H4 (cell line): ENCODE measurements around the gene FOXA3. TPM values are rescaled to one million over a fixed set of nuclear protein-coding genes. Genes with fewer than 3 reads are reported as not detected.
"Not testable (repeated sequence)": the region's sequence is repeated elsewhere in the genome, so short reads cannot be mapped to it uniquely, and the experiment has no call there.

ENCODE experiments used
- DNase-seq: peaks from one replicate; pipeline ENCODE4 v3.0.0-alpha.2; 2015; ENCODE audit warnings: low spot score
- total RNA-seq: library from RNA; depleted of rRNA; stranded (reverse); fragments of >200 nt; shearing (Covaris generic); gene quantifications from 2 replicates; pipeline ENCODE4 v1.2.3, GENCODE V29; 2014

The FOXA3 gene
- total RNA-seq, 1 experiment from 2014 or later: 0.31 TPM

DNA sequence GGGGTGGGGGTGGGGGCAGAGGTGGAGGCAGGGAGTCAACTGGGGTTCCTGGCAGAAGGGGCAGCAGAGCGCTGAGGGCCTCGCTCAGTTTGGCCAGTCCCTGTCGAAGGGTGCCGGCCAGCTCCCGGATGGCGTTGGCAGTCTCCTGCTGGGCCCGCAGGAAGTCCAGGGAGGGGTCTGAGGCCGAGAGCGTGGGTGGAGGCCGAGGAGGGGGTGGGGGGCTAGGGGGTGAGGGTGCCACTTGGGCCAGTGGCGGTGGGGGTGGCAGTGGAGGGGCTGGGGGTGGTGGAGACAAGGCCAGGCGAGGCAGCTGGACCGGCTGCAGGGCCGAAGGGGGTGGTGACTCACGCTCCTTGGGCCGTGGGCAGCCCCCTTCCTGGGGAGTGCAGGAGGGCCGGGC, 26.8 kb downstream of the FOXA3 start:
- no peak for DNase-seq

DNA sequence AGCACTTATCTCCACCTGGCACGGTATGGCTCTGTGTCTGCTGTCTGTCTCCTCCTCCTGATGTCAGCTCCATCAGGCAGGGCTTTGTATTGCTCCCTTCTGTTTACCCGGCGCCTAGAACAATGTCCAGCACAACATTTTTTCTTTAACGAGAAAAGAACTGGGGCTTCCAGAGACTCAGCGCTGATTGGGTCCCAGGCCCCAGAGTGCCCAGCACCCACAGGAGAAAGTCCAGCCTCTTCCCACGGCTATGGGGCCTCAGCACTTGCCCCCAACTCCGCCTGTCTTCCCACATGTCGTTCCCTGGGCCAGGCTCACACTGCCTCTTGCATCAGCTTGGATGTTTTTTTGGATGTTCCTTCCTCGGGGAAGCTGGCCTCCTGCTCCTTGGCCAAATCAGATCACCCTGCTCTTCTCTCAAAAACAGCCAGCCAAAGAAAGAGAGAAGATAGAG, 31.4 kb downstream of the FOXA3 start:
- DNase-seq: no peak

DNA sequence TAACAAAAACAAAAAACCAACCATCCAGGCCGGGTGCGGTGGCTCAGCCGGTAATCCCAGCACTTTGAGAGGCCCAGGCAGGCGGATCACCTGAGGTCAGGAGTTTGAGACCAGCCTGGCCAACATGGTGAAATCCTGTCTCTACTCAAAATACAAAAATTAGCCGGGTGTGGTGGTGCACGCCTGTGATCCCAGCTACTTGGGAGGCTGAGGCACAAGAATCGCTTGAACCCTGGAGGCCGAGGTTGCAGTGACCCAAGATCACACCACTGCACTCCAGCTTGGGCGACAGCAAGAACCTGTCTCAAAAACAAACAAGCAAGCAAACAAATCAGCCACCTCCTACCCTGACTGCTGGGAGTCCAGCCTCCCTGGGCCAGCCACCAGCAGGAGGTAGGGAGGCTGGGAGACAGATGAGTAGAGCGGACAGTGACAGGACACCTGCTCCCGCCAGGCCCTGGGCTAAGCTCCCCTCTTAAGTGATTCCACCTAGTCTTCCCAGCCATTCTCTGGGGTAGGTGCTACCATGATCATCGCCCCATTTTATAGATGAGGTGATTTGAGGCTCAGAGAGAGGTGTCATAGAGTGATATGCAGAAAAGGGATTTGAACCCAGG, 32.0 kb downstream of the FOXA3 start:
- not testable (repeated sequence) for DNase-seq

DNA sequence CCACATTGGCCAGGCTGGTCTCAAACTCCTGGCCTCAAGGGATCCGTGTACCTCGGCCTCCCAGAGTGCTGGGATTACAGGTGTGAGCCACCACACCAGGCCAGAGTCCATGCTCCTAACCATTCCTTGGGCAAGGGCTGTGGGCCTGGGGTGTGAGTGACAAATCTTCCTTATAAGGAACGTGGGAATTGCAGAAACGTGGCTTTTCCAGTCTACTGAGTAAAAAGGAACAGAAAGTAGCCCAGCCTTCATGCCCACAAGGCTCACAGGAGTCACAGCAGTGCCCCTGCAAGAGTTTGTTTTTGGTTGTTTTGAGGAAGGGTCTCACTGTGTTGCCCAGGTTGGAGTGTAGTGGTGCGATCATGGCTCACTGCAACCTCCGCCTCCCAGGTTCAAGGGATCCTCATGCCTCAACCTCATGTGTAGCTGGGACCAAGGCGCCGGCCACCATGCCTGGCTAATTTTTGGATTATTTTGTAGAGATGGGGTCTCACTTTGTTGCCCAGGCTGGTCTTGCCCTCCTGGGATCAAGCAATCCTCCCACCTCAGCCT, 33.2 kb downstream of the FOXA3 start:
- no peak for DNase-seq

DNA sequence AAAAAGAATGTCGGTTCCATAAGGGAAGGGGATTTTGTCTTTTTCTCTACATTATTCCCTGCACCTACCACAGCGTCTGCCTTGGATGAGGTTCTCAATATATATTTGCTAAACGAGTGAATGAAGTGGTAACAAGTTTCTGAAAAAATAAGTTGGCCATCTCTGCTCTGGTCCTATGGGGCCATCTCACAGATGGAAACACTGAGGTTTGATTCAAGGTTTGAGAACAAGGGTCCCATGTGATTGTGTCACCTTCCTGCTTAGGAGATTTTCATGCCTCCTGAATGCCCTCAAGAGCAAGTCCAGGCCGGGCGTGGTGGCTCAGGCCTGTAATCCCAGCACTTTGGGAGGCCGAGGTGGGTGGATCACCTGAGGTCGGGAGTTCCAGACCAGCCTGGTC, 35.1 kb downstream of the FOXA3 start:
- no peak for DNase-seq

DNA sequence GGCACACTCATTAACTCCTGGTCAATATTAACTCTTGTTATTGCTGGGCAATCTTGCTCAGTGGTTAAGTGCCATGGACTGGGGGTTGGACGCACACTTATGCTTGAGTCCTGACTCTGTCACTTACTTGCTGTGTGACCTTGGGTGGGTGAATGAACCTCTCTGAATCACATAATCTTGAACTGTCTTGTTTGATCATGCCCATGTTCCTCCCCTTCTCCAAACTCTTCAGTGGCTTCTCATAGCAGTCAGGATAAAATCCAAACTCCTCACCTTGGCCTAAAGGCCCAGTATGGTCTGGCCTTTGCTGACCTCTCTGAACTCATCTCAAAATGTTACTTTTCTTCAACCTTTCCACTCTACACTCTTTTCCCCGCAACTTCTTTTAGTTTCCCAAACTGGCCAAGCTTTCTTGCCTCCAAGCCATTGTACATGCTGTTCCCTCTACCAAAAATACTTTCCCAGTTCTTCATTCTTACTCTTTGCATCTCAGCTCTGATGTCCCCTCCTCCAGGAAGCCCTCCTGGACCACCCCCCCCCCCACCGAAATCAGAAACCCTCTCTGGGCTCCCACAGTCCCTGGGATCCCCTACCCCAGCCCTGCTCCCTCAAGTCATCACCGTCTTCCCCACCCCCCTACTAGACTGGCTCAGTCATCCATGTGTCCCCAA, 35.9 kb downstream of the FOXA3 start:
- no peak for DNase-seq

DNA sequence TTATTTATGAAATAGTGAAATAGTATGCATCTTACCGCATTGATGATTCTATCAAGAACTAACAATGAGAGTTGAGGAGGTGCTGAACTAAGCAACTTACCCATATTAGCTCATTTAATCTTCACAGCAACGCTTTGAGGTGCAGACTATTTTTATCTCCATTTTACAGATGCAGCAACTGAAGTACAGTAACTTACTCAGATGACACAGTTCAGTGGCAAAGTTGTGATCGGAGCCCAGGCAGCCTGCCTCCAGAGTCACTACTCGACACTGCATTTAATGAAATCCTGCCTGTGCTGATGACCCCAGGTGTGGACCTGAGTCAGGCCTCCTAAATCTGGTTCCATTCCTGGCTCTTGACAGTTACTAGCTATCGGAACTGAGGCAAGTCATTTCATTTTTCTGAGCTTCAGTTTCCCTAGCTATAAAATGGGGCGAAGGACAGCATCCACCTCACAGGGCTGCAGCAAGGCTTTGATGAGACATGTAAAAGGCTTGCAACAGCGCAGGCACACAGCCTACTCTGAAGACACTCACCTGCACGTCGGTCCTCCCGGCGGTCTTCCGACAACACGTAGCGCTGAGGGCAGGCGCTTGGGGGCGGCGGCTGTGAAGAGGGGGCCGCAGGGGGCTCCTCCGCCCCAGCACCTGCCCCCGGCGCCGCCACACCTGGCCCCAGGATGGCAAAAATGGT, 36.8 kb downstream of the FOXA3 start:
- no peak for DNase-seq

DNA sequence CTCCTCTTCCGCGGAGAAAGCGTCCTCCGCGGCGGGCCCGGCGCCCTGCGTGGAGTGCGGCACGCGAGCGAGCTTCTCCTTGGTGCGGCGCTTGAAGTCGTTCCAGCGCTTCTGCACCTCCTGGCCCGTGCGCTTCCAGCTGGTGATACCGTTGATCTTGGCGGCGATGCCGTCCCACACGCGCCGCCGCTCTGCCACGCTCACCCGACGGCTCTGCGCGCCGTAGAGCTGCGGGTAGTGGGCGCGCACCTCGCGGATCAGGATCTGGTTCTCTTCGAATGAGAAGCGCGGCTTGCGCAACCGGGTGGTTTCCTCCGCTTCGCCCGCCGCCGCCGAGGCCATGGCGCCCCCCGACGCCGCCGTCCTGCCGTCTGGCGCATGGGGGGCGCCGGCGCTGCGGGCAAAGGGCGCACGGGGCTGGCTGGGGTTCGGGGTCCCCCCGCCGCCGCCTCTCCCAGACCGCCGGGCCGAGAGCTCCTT, 37.3 kb downstream of the FOXA3 start:
- no peak for DNase-seq

DNA sequence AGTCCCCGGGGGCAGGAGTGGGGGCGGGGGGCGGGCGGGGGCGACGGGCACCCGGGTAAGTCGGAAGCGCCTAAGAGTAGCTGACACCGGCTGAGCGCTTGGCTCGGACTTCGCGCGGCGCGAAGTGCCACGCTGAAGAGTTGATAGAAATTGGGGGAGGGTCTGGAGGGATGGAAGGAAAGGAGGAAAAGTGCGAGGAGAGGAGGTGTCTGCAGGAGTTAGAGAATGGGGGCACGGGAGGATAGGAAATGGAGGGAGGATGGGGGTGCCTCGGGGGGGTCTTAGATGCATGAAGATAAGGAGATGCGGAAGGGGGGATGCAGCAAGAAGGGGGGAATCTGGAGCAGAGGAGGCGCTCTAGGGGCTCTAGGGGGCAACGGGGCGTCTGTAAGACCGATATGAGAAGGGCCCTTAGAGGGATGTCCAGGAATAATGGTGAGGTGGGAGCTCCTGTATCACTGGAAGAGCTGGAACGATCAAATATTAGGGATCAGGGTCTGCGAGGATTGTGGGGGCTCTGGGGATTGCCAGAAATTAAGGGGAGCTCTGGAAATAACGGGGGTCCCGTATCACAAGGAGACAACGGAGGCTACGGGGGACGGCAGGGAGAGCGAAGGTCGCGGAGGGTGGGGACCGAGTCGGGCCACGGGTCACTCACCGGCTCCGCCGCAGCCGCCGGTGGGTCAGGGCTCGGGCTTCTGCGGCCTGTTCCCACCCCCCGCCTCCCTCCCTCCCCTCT, 38.0 kb downstream of the FOXA3 start, which contains the start of gene MYPOP:
Gene MYPOP, minus strand, starts transcription at position 702 of the 739 bp plus-strand sequence. CDS start 840 bp downstream, outside the sequence.
- DNase-seq: no peak

DNA sequence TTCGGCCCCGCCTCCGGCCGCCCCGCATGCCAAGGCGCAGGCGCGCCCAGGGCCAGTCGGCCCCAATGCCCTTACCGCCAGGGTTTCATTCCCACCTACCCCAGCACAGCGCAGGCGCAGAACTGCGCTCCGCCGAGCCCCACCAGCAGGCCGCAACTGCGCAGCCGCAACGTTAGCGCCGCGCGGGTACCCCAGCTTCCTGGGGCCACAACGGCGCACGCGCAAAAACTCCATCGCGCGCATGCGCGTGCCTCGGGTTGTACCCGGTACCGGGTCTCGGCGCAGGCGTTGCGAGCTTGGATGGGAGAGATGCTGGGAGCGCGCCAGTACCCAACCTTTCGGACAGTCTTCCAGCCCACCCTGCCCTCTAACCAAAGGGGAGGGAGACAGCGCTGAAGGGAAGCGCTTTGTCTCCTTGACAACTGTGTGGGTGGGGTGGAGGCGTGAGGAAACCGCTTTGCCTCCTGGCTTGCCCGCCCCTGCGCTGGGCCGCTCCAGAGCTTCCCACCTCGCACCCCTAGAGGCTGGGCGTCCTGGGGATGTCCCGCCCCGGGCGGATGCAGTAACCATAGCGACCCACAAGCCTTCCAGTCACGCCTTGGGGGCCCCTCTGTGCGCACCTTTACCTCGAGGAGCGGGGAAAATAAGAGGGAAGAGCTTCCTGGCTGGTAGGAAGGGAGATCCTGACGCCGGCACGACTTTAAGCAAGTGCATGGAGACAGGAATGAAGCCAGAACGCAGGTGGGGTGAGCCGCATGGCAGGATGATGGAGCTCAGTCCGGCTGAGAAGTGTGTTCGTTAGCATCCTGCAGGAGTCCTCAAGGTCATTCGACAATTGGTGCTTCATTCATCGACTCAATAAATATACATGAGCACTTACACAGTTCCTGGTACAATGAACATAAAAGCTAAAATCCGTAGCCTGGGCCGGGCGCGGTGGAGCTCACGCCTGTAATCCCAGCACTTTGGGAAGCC, 38.8 kb downstream of the FOXA3 start:
- DNase-seq: peak; percentile 89

DNA sequence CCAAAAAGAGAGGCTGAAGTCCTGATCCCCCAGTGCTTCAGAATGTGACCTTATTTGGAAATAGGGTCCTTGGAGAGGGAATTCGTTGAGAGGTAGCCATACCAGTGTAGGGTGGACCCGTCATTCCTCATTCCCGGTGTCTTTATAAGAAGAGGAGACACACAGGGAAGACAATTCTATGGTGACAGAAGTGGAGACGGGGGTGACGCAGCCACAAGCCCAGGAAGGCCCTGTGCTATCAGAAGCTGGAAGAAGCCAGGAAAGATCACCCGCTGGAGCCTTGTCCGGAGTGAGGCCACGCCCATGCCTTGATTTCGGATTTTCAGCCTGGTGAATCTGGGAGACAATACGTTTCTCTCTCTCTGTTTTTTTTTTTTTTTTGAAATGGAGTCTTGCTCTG, 40.9 kb downstream of the FOXA3 start:
- no peak for DNase-seq

DNA sequence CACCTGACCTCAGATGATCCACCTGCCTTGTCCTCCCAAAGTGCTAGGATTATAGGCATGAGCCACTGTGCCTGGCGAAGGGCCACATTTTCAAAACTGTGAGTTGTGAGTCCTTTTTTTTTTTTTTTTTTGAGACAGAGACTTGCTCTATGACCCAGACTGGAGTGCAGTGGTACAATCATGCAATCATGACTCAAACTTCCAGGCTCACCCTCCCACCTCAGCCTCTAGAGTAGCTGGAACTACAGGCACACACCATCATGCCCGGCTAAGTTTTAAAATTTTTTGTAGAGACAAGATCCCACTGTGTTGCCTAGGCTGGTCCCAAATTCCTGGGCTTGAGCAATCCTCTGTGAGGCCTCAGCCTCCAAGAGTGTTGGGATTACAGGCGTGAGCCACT, 42.1 kb downstream of the FOXA3 start:
- no peak for DNase-seq

DNA sequence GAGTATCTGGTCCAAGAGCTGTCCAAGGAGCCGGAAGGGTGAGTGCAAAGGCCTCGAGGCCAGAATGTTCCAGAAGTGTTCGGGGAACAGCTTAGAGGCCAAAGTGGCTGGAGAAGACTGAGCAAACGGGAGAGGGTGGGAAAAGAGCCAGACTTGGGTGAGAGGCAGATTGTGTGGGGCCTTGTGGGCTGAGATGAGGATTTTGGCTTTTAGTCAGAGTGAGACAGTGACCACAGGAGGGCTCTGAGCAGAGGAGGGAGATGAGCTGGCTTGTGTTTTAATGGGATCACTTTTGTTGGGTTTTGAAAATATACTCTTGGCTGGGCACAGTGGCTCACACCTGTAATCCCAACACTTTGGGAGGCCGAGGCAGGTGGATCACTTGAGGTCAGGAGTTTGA, 44.8 kb downstream of the FOXA3 start:
- DNase-seq: no peak

DNA sequence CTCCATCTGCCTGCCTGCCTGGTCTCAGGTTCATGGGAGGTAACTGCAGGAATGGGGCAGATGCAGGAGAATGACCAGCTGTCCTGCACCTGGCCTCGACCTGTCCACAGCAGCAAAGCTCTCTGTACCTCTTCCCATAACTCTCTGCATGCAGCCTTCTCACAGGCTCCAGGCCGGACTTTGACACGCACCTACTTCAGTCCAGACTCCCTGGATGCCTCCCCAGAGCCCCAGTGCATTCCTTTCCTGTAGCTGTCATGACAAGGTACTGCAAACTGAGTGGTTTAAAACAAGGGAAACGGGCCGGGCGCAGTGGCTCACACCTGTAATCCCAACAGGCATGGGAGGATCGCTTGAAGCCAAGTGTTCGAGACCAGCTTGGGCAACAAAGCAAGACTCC, 47.2 kb downstream of the FOXA3 start:
- DNase-seq: no peak

DNA sequence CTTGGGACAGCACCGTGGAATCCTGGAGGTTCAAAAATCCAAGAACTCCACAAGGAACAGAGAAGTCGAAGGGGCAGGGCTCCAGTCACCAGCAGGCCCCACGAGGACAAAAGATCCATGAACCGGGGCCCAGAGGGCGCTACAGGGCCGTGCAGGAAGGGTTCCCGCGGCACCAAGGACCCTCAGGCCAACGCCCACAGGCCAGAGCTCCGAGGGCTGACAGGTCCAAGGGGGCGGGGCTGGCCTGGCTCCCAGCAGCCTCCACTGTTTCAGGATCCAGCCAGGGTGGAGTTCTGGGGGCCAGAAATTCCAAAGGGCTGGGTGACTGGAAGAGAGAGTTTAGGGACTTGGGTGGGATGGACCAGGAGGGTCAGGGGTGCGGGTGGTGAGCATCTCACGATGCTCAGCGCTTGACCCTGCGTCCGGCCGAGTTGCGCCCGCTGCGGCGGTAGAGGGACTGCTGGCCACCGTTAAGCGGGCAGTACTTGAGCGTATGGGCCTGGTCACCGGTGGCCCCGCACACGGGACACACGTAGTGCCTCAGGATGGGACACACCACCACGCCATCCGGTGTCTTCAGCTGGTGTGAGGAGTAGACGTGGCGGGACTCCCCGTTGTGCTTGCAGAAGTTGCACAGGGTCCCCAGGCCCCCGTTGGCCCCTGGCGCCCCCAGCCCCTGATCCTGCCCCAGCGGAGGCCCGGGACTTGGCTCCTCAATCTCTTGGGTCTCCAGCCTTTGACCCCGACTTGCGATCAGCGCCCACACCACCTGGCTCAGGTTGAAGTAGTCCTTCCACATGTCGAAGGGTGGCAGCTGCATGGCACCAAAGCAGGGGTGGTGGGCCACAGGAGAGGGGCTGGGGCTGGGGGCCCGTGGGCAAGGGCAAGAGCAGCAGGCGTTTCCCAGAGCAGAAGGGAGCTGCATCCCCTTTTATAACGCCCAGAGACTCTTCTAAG, 50.0 kb downstream of the FOXA3 start, which contains the start of gene NANOS2:
Gene NANOS2, minus strand, starts transcription at position 905 of the 957 bp plus-strand sequence. Its CDS starts 85 bp downstream, at position 820.
- DNase-seq: no peak

DNA sequence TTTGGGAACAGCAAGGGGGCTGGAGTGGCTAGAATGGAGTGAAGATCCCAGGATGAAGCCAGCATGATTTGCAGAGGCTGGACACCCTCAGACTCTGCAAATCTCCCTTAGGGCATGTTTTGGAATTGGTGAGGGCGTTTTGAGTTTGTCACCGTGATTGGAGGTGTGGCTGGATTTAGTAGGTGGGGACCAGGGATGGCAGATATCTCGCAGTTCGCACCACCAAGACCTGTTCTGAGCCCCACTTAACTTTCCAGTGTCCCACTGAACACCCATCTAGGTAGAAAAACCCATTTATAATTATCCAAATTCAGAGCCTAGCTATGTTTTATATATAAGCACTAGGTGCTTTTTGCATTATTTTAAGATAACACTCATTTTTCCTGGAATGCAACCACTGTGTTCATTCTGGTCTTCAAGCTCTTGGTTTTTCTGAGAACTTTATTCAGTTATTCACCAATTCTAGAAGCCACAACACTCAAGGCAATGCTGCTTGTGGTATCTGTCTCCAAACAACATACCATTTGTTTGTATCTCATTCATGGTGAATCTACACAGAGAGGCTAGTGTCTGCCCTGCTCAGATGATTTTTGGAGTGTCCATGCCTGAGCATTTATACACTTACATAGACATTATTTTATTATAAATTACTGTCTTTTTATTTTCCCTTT, 53.4 kb downstream of the FOXA3 start:
- no peak for DNase-seq

DNA sequence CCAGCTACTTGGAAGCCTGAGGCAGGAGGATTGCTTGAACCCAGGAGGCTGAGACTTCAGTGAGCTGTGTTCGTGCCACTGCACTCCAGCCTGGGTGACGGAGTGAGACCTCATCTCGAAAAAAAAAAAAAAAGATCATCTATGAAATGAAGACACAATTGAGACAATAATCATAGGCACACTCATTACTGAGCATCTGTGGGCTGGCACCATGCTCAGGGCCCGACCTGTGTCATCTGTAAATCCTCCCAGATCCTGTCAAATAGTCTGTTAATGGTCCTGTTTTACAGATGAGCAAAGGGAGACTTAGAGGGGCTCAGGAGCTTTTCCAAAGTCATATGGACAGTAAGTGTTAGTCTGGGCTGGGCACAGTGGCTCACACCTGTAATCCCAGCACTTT, 54.6 kb downstream of the FOXA3 start:
- DNase-seq: no peak

DNA sequence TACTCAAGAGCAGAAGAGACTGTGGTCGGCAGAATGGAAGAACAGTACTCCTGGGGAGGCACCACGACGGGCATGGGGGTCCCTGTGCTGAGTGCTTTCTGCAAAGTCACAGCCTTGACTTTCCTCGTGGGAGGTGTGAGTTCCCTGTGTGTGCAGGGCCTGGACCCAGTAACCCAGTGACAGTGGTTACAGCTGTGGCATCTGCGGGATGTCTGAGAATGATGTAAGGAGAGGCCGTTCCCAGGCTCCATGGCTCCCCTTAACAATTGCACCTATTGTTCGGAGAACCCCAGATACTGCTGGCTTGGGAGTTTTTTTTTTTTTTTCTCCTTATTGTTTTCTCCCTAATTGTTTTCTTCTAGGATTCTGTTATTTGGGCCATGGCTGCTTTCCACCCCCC, 55.6 kb downstream of the FOXA3 start:
- no peak for DNase-seq

DNA sequence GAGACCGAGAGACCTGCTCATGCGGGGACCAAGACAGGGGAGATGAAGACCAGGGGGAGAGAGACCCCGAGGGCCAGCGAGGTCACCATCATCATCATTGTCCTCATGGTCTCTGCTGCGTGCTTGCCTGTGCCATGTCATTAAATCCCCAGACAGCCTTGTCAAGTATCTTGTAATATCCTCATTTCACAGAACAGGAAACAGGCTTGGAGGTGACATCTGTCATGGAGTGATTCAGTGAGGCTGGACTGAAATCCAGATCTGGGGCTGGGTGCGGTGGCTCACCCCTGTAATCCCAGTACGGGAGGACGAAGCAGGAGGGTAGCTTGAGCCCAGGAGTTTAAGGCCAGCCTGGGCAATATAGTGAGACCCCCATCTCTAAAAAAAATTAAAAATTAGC, 56.3 kb downstream of the FOXA3 start:
- no peak for DNase-seq
